Type B pancreatic cell (in vitro differentiated cells): Measurements from ENCODE around the gene EFCAB6. TPM values are rescaled to one million over a fixed set of nuclear protein-coding genes. Genes with fewer than 3 reads are reported as not detected.

Source experiments
- DNase-seq: peaks from one replicate; pipeline ENCODE4 v3.0.0; 2021; ENCODE audit warnings: mixed read lengths; ENCODE audit not compliant: unreplicated experiment; ENCODE audit errors: extremely low spot score
- H3K27ac Mint-ChIP-seq: 2 replicates; pipeline ENCODE4 v1.8.0; 2021; ENCODE audit warnings: mild to moderate bottlenecking, mixed read lengths
- H3K27me3 Mint-ChIP-seq: 2 replicates; pipeline ENCODE4 v1.8.0; 2021; ENCODE audit warnings: mixed read lengths
- H3K36me3 Mint-ChIP-seq: 2 replicates; pipeline ENCODE4 v1.8.0; 2021; ENCODE audit warnings: mixed read lengths
- H3K4me1 Mint-ChIP-seq: one replicate; pipeline ENCODE4 v1.8.0; 2021; ENCODE audit warnings: mixed read lengths; ENCODE audit not compliant: unreplicated experiment
- H3K4me3 Mint-ChIP-seq: 2 replicates; pipeline ENCODE4 v1.8.0; 2021; ENCODE audit warnings: mild to moderate bottlenecking, mixed read lengths
- H3K9me3 Mint-ChIP-seq: 2 replicates; pipeline ENCODE4 v1.8.0; 2021; ENCODE audit warnings: mixed read lengths
- total RNA-seq: library from RNA; stranded (reverse); gene quantifications from 2 replicates; pipeline ENCODE4 v1.2.1, GENCODE V29; 2021; ENCODE audit warnings: low replicate concordance
- TF ChIP-seq, protein P1 (sequence below): fragments of 200-600 bp; sonication (generic); conservative IDR thresholded peaks from 2 replicates; pipeline ENCODE4 v1.5.0; 2021; ENCODE audit warnings: antibody characterized with exemption, mild to moderate bottlenecking

Gene EFCAB6
- total RNA-seq, 1 donor from 2014 or later = 5.3 TPM

- Mint-ChIP-seq H3K27me3 (peaks cover 15% of the 10 kb centered on the region), H3K4me3 (no peak overlapping the region), H3K4me1 (no peaks in the 10 kb centered on the region), H3K27ac (no peak overlapping the region), H3K9me3 (no peaks in the 10 kb centered on the region), H3K36me3 (no peaks in the 10 kb centered on the region)
- TF ChIP-seq, protein P1, sequence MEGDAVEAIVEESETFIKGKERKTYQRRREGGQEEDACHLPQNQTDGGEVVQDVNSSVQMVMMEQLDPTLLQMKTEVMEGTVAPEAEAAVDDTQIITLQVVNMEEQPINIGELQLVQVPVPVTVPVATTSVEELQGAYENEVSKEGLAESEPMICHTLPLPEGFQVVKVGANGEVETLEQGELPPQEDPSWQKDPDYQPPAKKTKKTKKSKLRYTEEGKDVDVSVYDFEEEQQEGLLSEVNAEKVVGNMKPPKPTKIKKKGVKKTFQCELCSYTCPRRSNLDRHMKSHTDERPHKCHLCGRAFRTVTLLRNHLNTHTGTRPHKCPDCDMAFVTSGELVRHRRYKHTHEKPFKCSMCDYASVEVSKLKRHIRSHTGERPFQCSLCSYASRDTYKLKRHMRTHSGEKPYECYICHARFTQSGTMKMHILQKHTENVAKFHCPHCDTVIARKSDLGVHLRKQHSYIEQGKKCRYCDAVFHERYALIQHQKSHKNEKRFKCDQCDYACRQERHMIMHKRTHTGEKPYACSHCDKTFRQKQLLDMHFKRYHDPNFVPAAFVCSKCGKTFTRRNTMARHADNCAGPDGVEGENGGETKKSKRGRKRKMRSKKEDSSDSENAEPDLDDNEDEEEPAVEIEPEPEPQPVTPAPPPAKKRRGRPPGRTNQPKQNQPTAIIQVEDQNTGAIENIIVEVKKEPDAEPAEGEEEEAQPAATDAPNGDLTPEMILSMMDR = no peak
- DNase-seq = no peak
Observed at GRCh38 chr22:43491737-43492136, 320.4 kb downstream of the EFCAB6 start.

GRCh38 chr22:43491177-43491576 lies 320.9 kb downstream of the EFCAB6 start:
- H3K4me3 Mint-ChIP-seq = no peak overlapping the region
- TF ChIP-seq, protein P1 = no peak
- H3K27me3 Mint-ChIP-seq = peaks cover 18% of the 10 kb centered on the region
- no peak for DNase-seq
- no peak overlapping the region for H3K27ac Mint-ChIP-seq
- H3K4me1 Mint-ChIP-seq = no peaks in the 10 kb centered on the region
- no peaks in the 10 kb centered on the region for H3K36me3 Mint-ChIP-seq
- no peaks in the 10 kb centered on the region for H3K9me3 Mint-ChIP-seq

DNA sequence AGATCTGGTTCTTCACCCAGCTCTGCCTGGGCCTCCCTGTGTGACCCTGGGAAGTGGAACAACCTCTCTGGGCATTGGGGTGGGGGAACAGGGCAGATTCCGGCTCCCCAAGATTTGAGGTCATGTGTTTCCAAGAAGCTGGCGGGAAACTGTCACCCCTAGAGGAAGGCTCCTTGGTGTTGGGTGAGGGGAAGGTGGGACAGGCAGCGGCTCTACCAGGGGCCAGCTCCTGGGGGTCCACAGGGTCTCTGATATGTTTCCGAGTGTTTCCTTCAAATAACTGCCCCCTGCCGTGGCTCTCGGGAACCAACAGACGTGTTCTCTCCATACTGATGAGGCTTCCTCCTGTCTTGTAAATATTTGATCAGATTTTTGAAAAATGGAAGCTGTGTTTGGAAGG lies 321.8 kb downstream of the EFCAB6 start:
- no peak for DNase-seq
- TF ChIP-seq, protein P1 = no peak
- peaks cover 20% of the 10 kb centered on the region for H3K27me3 Mint-ChIP-seq

DNA sequence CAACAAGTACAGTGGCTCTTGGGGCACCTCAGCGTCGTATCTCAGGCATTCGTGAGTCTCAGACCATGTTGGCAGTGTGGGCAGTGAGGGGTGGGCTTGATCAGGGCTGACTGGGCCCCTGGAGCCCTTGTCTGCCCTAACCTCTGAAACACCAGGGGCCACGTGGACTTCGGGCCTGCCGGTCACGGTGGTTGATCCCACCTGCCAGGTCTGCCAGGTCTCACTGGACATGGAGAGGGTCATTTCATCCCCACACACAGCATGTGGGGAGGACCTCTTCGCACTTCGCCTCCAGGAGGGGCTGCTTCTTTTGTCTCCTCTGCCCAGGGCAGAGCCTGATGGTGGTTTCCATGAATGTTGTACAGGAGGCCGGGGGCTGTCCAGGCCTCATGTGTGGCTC lies 323.2 kb downstream of the EFCAB6 start:
- H3K4me1 Mint-ChIP-seq = no peaks in the 10 kb centered on the region
- no peak overlapping the region for H3K27ac Mint-ChIP-seq
- TF ChIP-seq, protein P1 = no peak
- H3K36me3 Mint-ChIP-seq = no peaks in the 10 kb centered on the region
- H3K9me3 Mint-ChIP-seq = no peaks in the 10 kb centered on the region
- no peak overlapping the region for H3K4me3 Mint-ChIP-seq
- no peak for DNase-seq
- peaks cover 20% of the 10 kb centered on the region for H3K27me3 Mint-ChIP-seq

More for the DNA sequence above, 321.8 kb downstream of the EFCAB6 start:
- Mint-ChIP-seq H3K4me1 (no peaks in the 10 kb centered on the region), H3K27ac (no peak overlapping the region), H3K36me3 (no peaks in the 10 kb centered on the region), H3K4me3 (no peak overlapping the region), H3K9me3 (no peaks in the 10 kb centered on the region)

- no peaks in the 10 kb centered on the region for H3K9me3 Mint-ChIP-seq
- TF ChIP-seq, protein P1 = no peak
- H3K36me3 Mint-ChIP-seq = no peaks in the 10 kb centered on the region
- no peak overlapping the region for H3K4me3 Mint-ChIP-seq
- peaks cover 20% of the 10 kb centered on the region for H3K27me3 Mint-ChIP-seq
- DNase-seq = no peak
- H3K4me1 Mint-ChIP-seq = no peaks in the 10 kb centered on the region
- no peak overlapping the region for H3K27ac Mint-ChIP-seq
Observed at GRCh38 chr22:43488031-43488866, 323.9 kb downstream of the EFCAB6 start.
